Measurements from ENCODE around the gene CYTH2. TPM values are rescaled to one million over a fixed set of nuclear protein-coding genes. Genes with fewer than 3 reads are reported as not detected.
"Not testable (repeated sequence)": the region's sequence is repeated elsewhere in the genome, so short reads cannot be mapped to it uniquely, and the experiment has no call there.

The CYTH2 gene
- total RNA-seq, 2 donors from 2014 or later, result 50.6 to 79.4 TPM

DNA sequence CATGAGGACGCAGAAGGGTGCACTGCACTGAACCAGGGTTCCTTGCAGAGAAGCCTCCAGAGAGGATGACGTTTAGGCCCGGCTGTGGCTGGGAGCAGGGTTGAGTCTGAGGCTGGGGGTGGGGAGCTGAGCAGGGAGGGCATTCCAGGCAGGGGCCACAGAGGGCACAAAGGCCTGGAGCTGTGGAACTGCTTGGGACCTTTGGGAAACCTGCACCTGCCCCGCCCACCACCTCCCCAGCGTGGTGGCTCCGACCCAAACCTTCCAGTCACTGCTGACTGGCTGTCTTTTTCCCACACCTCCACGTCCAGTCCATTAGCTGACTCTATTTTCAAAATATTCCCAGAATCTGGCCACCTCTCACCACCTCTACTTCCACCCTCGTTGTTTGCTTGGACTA is 47.4 kb downstream of the CYTH2 start:
- TF ChIP-seq, protein P1, sequence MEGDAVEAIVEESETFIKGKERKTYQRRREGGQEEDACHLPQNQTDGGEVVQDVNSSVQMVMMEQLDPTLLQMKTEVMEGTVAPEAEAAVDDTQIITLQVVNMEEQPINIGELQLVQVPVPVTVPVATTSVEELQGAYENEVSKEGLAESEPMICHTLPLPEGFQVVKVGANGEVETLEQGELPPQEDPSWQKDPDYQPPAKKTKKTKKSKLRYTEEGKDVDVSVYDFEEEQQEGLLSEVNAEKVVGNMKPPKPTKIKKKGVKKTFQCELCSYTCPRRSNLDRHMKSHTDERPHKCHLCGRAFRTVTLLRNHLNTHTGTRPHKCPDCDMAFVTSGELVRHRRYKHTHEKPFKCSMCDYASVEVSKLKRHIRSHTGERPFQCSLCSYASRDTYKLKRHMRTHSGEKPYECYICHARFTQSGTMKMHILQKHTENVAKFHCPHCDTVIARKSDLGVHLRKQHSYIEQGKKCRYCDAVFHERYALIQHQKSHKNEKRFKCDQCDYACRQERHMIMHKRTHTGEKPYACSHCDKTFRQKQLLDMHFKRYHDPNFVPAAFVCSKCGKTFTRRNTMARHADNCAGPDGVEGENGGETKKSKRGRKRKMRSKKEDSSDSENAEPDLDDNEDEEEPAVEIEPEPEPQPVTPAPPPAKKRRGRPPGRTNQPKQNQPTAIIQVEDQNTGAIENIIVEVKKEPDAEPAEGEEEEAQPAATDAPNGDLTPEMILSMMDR (IDR thresholded peaks at IDR 0.05), result no peak
- Histone ChIP-seq H3K36me3 (no peaks in the 10 kb centered on the region), H3K27me3 (replicated peaks; ENCODE audit: insufficient read depth) (no peaks in the 10 kb centered on the region), H3K27ac (no peak overlapping the region), H3K4me1 (ENCODE audit: control insufficient read depth in 1 of 2, low read depth in 2 of 2) (no peaks in the 10 kb centered on the region), H3K9me3 (no peaks in the 10 kb centered on the region), H3K4me3 (no peak overlapping the region)
- ATAC-seq (ENCODE audit: insufficient number of reproducible peaks, low FRiP score, low read depth), result no peak
- no peak for DNase-seq (ENCODE audit: low spot score)

DNA sequence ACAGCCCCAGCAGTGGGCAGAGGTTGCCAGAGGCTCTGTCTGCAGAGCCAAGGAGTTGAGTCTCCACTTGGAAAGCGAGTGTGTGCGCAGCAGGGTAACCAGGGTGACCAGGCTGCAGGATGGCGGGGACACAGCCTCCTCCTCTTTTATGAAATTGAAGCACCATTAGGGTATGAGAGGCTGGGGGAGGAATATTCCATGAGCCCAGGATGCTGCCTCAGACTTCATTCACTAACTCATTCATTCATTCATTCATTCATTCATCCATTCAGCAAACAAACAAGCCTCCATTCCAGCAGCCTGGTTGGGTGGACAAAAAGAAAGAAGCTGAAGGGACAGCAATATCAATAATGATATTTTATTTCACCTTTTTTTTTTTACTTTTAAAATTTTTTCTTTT is 49.0 kb downstream of the CYTH2 start:
- H3K9me3 ChIP-seq, result no peaks in the 10 kb centered on the region
- H3K4me3 ChIP-seq, result no peak overlapping the region
- TF ChIP-seq, protein P1 (IDR thresholded peaks at IDR 0.05), result no peak
- H3K4me1 ChIP-seq (ENCODE audit: control insufficient read depth in 1 of 2, low read depth in 2 of 2), result no peaks in the 10 kb centered on the region
- no peak overlapping the region for H3K27ac ChIP-seq
- DNase-seq (ENCODE audit: low spot score), result no peak
- H3K36me3 ChIP-seq, result no peaks in the 10 kb centered on the region
- H3K27me3 ChIP-seq (replicated peaks; ENCODE audit: insufficient read depth), result no peaks in the 10 kb centered on the region
- no peak for ATAC-seq (ENCODE audit: insufficient number of reproducible peaks, low FRiP score, low read depth)

DNA sequence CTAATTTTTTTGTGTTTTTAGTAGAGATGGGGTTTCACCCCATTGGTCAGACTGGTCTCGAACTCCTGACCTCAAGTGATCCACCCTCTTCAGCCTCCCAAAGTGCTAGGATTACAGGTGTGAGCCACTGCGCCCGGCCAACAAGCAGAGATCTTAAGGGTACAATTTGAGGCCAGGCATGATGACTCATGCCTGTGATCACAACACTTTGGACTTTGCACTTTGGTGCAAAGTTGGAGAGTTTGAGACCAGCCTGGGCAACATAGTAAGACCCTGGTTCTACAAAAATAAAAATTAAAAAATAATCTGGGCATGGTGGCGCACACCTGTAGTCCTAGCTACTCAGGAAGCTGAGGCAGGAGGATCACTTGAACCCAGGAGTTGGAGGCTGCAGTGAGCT is 50.3 kb downstream of the CYTH2 start:
- H3K27ac ChIP-seq; H3K27me3 ChIP-seq (replicated peaks; ENCODE audit: insufficient read depth); H3K9me3 ChIP-seq; ATAC-seq (ENCODE audit: insufficient number of reproducible peaks, low FRiP score, low read depth); H3K4me3 ChIP-seq; H3K36me3 ChIP-seq; DNase-seq (ENCODE audit: low spot score); H3K4me1 ChIP-seq (ENCODE audit: control insufficient read depth in 1 of 2, low read depth in 2 of 2): not testable (repeated sequence)

DNA sequence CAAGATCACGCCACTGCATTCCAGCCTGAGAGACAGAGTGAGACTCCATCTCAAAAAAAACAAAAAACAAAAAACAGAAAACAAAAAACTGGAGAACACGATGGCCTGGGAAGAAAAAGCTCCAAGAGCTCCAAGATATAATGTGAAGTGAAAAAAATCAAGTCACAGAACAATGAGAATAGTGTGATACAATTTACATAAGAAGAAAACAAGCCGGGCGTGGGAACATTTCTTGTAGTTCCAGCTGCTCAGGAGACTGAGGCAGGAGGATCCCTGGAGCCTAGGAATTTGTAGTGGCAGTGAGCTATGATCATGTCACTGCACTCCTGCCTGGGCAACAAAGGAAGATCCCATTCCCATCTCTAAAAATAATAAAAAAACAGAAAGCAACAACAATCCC is 51.0 kb downstream of the CYTH2 start:
- Histone ChIP-seq H3K9me3 (peaks cover 5% of the 10 kb centered on the region), H3K36me3 (no peaks in the 10 kb centered on the region), H3K27ac (no peak overlapping the region), H3K4me3 (no peak overlapping the region), H3K4me1 (ENCODE audit: control insufficient read depth in 1 of 2, low read depth in 2 of 2) (no peaks in the 10 kb centered on the region), H3K27me3 (replicated peaks; ENCODE audit: insufficient read depth) (no peaks in the 10 kb centered on the region)
- TF ChIP-seq, protein P1 (IDR thresholded peaks at IDR 0.05), result no peak
- no peak for DNase-seq (ENCODE audit: low spot score)
- no peak for ATAC-seq (ENCODE audit: insufficient number of reproducible peaks, low FRiP score, low read depth)

DNA sequence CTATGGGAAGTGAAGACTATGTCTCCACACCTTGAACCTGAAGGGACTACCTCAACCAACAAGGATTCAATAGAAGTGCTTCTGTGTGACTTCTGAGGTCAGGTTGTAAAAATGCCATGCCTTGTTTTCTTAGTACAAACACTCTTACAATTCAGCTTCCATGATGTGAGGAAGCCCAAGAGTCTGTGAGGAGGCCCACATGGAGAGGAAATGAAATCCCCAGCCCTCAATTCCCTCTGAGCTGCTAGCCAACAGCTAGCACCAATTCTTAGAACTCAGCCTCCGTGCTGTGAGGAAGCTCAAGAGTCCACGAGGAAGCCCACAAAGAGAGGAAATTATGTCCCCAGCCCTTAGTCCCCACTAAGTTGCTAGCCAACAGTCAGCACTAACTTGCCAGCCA is 55.1 kb downstream of the CYTH2 start:
- ATAC-seq (ENCODE audit: insufficient number of reproducible peaks, low FRiP score, low read depth), result no peak
- H3K27ac ChIP-seq, result no peak overlapping the region
- DNase-seq (ENCODE audit: low spot score), result no peak
- H3K9me3 ChIP-seq, result peaks cover 31% of the 10 kb centered on the region
- TF ChIP-seq, protein P1 (IDR thresholded peaks at IDR 0.05), result no peak
- H3K4me3 ChIP-seq, result no peak overlapping the region
- H3K36me3 ChIP-seq, result no peaks in the 10 kb centered on the region
- no peaks in the 10 kb centered on the region for H3K4me1 ChIP-seq (ENCODE audit: control insufficient read depth in 1 of 2, low read depth in 2 of 2)
- no peaks in the 10 kb centered on the region for H3K27me3 ChIP-seq (replicated peaks; ENCODE audit: insufficient read depth)

DNA sequence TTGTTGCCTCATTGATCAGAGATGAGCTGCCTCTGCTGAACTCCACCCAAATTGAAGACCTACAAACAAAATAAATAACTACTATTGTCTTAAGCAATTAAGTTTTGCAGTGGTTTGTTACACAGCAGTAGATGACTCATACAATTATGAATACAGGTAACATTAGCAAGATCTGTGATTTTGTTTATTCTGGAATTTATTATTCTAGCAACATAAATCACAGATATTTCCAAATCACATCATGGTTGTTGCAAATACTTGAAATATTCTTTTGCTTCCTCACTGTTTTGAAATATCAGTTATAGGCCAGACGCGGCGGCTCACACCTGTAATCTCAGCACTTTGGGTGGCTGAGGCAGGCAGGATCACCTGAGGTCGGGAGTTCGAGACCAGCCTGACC is 55.6 kb downstream of the CYTH2 start:
- TF ChIP-seq, protein P1 (IDR thresholded peaks at IDR 0.05), result no peak
- no peaks in the 10 kb centered on the region for H3K4me1 ChIP-seq (ENCODE audit: control insufficient read depth in 1 of 2, low read depth in 2 of 2)
- H3K27ac ChIP-seq, result no peak overlapping the region
- DNase-seq (ENCODE audit: low spot score) (no peak), ATAC-seq (ENCODE audit: insufficient number of reproducible peaks, low FRiP score, low read depth) (no peak)
- no peaks in the 10 kb centered on the region for H3K27me3 ChIP-seq (replicated peaks; ENCODE audit: insufficient read depth)
- no peaks in the 10 kb centered on the region for H3K36me3 ChIP-seq
- H3K4me3 ChIP-seq, result no peak overlapping the region
- H3K9me3 ChIP-seq, result peaks cover 33% of the 10 kb centered on the region

All from thoracic aorta (tissue), 2 donors.